Measurements from ENCODE around the gene ASCC1. TPM values are rescaled to one million over a fixed set of nuclear protein-coding genes. Genes with fewer than 3 reads are reported as not detected.

ASCC1 gene
- total RNA-seq, 4 donors from 2014 or later: 23.5 to 37.8 (median 29.8) TPM

- Histone ChIP-seq H3K36me3 (peaks cover 3 to 35% (median 19%) of the 10 kb centered on the region in 4 donors), H3K4me3 (no peak overlapping the region), H3K9me3 (no peaks in the 10 kb centered on the region), H3K27me3 (no peaks in the 10 kb centered on the region), H3K4me1 (peaks cover 0 to 8% (median 0%) of the 10 kb centered on the region in 4 donors), H3K27ac (replicated peaks in 1 of 4) (peak overlapping the region in 1 of 4 donors; percentile 49)
- intact Hi-C loops (cut with DNase I): no loop called here
- DNase-seq (ENCODE audit: extremely low spot score): no peak
- 78% methylated on average over 8 of the region's 8 CpGs for WGBS
- TF ChIP-seq EP300 (IDR thresholded peaks at IDR 0.05) (no peak), POLR2A (IDR thresholded peaks at IDR 0.05; ENCODE audit: low read depth) (no peak), POLR2AphosphoS5 (IDR thresholded peaks at IDR 0.05) (no peak)
- TF ChIP-seq, protein P1, sequence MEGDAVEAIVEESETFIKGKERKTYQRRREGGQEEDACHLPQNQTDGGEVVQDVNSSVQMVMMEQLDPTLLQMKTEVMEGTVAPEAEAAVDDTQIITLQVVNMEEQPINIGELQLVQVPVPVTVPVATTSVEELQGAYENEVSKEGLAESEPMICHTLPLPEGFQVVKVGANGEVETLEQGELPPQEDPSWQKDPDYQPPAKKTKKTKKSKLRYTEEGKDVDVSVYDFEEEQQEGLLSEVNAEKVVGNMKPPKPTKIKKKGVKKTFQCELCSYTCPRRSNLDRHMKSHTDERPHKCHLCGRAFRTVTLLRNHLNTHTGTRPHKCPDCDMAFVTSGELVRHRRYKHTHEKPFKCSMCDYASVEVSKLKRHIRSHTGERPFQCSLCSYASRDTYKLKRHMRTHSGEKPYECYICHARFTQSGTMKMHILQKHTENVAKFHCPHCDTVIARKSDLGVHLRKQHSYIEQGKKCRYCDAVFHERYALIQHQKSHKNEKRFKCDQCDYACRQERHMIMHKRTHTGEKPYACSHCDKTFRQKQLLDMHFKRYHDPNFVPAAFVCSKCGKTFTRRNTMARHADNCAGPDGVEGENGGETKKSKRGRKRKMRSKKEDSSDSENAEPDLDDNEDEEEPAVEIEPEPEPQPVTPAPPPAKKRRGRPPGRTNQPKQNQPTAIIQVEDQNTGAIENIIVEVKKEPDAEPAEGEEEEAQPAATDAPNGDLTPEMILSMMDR (IDR thresholded peaks at IDR 0.05): no peak
Observed at GRCh38 chr10:72104472-72105097, 111.5 kb downstream of the ASCC1 start.

DNA sequence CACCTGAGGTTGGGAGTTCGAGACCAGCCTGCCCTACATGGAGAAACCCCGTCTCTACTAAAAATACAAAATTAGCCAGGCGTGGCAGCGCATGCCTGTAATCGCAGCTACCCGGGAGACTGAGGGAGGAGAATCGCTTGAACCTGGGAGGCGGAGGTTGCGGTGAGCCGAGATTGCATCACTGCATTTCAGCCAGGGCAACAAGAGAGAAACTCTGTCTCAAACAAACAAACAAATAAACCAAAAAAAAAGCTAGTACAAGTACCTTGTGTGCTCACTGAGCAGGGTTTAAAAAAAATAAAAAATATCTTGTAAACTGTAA is 116.5 kb downstream of the ASCC1 start:
- H3K27ac ChIP-seq (replicated peaks in 1 of 4): no peak overlapping the region
- no peaks in the 10 kb centered on the region for H3K27me3 ChIP-seq
- no peak overlapping the region for H3K4me3 ChIP-seq
- H3K9me3 ChIP-seq: no peaks in the 10 kb centered on the region
- intact Hi-C loops (cut with DNase I): no loop called here
- no peak for TF ChIP-seq POLR2A (IDR thresholded peaks at IDR 0.05; ENCODE audit: low read depth)
- TF ChIP-seq, protein P1 (IDR thresholded peaks at IDR 0.05): no peak
- H3K4me1 ChIP-seq: no peaks in the 10 kb centered on the region
- WGBS: 92% methylated on average over 10 of the region's 10 CpGs
- peaks cover 17 to 61% (median 34%) of the 10 kb centered on the region in 4 donors for H3K36me3 ChIP-seq
- DNase-seq (ENCODE audit: extremely low spot score): no peak

DNA sequence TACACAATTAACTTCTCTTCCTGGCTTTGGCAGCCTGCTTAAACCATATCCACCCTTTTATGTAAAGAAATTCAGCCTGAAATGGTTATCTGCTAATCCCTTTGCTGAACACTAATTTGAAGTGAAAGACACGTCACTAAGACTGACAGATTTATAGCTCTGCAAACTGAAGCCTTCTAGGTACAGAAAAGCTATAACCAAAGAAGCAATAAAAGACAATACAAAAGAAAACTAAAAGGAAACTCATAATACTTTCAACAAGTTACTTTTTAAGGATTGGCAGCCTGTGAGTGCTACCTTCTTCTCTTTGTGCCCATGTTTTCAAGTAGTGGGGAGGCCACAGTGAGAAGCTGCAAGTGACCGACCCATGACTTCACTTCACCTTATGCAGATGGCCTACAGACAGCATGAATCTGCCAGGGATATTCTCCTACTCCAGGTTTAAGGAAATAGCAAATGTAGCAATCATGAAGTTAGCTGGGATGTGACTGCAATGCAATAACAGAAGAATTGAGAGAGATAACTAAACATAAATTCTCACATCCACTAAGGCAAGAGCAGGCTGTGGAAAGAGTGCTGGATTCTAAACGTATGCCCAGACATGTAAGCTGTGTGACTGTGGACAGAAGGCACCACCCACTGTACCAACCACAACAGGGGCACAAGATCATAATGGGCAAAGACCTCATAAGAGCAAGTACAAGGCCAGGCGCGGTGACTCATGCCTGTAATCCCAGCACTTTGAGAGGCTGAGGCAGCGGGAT is 117.1 kb downstream of the ASCC1 start:
- WGBS: 96% methylated on average over 6 of the region's 6 CpGs
- DNase-seq (ENCODE audit: extremely low spot score): peak; percentile 50
- H3K9me3 ChIP-seq: no peaks in the 10 kb centered on the region
- peaks cover 17 to 61% (median 34%) of the 10 kb centered on the region in 4 donors for H3K36me3 ChIP-seq
- H3K4me3 ChIP-seq: no peak overlapping the region
- H3K27ac ChIP-seq (replicated peaks in 1 of 4): no peak overlapping the region
- no peaks in the 10 kb centered on the region for H3K4me1 ChIP-seq
- TF ChIP-seq POLR2AphosphoS5 (IDR thresholded peaks at IDR 0.05) (no peak), EP300 (IDR thresholded peaks at IDR 0.05) (no peak), POLR2A (IDR thresholded peaks at IDR 0.05; ENCODE audit: low read depth) (no peak)
- TF ChIP-seq, protein P1 (IDR thresholded peaks at IDR 0.05): no peak
- no peaks in the 10 kb centered on the region for H3K27me3 ChIP-seq
- intact Hi-C loops (cut with DNase I): no loop called here

GRCh38 chr10:72098301-72098835 is 117.7 kb downstream of the ASCC1 start:
- intact Hi-C loops (cut with DNase I): no loop called here
- no peak for TF ChIP-seq EP300 (IDR thresholded peaks at IDR 0.05)
- no peak for TF ChIP-seq POLR2AphosphoS5 (IDR thresholded peaks at IDR 0.05)
- no peak for TF ChIP-seq POLR2A (IDR thresholded peaks at IDR 0.05; ENCODE audit: low read depth)
- TF ChIP-seq, protein P1 (IDR thresholded peaks at IDR 0.05): no peak
- Histone ChIP-seq H3K36me3 (peaks cover 17 to 61% (median 34%) of the 10 kb centered on the region in 4 donors), H3K4me1 (no peaks in the 10 kb centered on the region), H3K9me3 (no peaks in the 10 kb centered on the region), H3K4me3 (no peak overlapping the region), H3K27ac (replicated peaks in 1 of 4) (no peak overlapping the region), H3K27me3 (no peaks in the 10 kb centered on the region)
- WGBS: 85% methylated on average over 3 of the region's 3 CpGs
- DNase-seq (ENCODE audit: extremely low spot score): peak; percentile 78

Data from esophagus muscularis mucosa (tissue), 4 donors.